HFF-Myc (cell line): ENCODE measurements around the gene WFDC8.
A peak's percentile ranks its signal among the peaks of the same experiment; 100 is the strongest.

Source experiments
- DNase-seq: peaks from one replicate; pipeline ENCODE4 v3.0.0-alpha.2; 2011; ENCODE audit warnings: low read depth; ENCODE audit errors: extremely low read depth
- H3K4me3 ChIP-seq: replicated peaks from 2 replicates; pipeline ENCODE4 v1.5.1; 2011; ENCODE audit warnings: low read depth, mild to moderate bottlenecking, control low read depth, low read length
- CTCF ChIP-seq: IDR thresholded peaks from 2 replicates; pipeline ENCODE4 v1.5.1; 2012; ENCODE audit warnings: mild to moderate bottlenecking, low read depth, low read length, control low read depth; ENCODE audit errors: missing control alignments

The WFDC8 gene

GRCh38 chr20:45552456-45552855, 26.6 kb downstream of the WFDC8 start:
- TF ChIP-seq CTCF, result no peak
- H3K4me3 ChIP-seq, result no peak overlapping the region
- no peak for DNase-seq

GRCh38 chr20:45550765-45551164, 28.3 kb downstream of the WFDC8 start:
- no peak for TF ChIP-seq CTCF
- no peak for DNase-seq
- H3K4me3 ChIP-seq, result no peak overlapping the region

GRCh38 chr20:45548410-45548809, 30.7 kb downstream of the WFDC8 start:
- no peak overlapping the region for H3K4me3 ChIP-seq
- no peak for DNase-seq
- no peak for TF ChIP-seq CTCF

GRCh38 chr20:45547206-45547770, 31.8 kb downstream of the WFDC8 start, which contains the start of gene EPPIN:
Gene EPPIN (minus strand): TSS chr20:45547401. CDS start chr20:45547357, 44 bp downstream.
- H3K4me3 ChIP-seq, result no peak within 1 kb of the TSS
- no peak for TF ChIP-seq CTCF
- DNase-seq, result no peak

GRCh38 chr20:45545754-45546453, 33.2 kb downstream of the WFDC8 start:
- peak; percentile 31 for TF ChIP-seq CTCF
- no peak overlapping the region for H3K4me3 ChIP-seq
- peak; percentile 7 for DNase-seq

- H3K4me3 ChIP-seq, result no peak overlapping the region
- DNase-seq, result no peak
- TF ChIP-seq CTCF, result no peak
Observed at GRCh38 chr20:45545351-45545750, 33.7 kb downstream of the WFDC8 start.
